Thyroid gland (tissue), 4 donors: Measurements from ENCODE around the gene PTMS. TPM values are rescaled to one million over a fixed set of nuclear protein-coding genes. Genes with fewer than 3 reads are reported as not detected.

Source experiments
- DNase-seq, 2 donors: peaks; one replicate each; pipeline ENCODE4 v3.0.0-alpha.2; 2019
- H3K27ac ChIP-seq, 3 donors: fragments of 200-600 bp; sonication (generic); 1 replicate in 2 of 3; 2 replicates in 1 of 3; pipeline ENCODE4 v1.5.1; 2016 to 2019; ENCODE audit warnings: mild to moderate bottlenecking in 1 of 3, moderate library complexity in 1 of 3
- H3K27me3 ChIP-seq: fragments of 200-600 bp; sonication (generic); one replicate; pipeline ENCODE4 v1.5.1; 2019
- H3K36me3 ChIP-seq, 2 donors: fragments of 200-600 bp; sonication (generic); one replicate each; pipeline ENCODE4 v1.5.1; 2016 to 2019
- H3K4me1 ChIP-seq, 2 donors: fragments of 200-600 bp; sonication (generic); one replicate each; pipeline ENCODE4 v1.5.1; 2017 to 2019
- H3K4me3 ChIP-seq, 3 donors: fragments of 200-600 bp; sonication (generic); replicated peaks in 1 of 3; 1 replicate in 2 of 3; 2 replicates in 1 of 3; pipeline ENCODE4 v1.5.1; 2016; ENCODE audit warnings: mild to moderate bottlenecking in 1 of 3
- H3K9me3 ChIP-seq: fragments of 200-600 bp; sonication (generic); one replicate; pipeline ENCODE4 v1.5.1; 2017
- POLR2A ChIP-seq, 2 donors: fragments of 450-650 bp; IDR thresholded peaks; one replicate each; pipeline ENCODE4 v1.6.1; 2017; ENCODE audit warnings: antibody characterized with exemption in 2 of 2, mild to moderate bottlenecking in 2 of 2, moderate library complexity in 1 of 2
- WGBS, 2 donors: methylation state at CpG; one replicate each; pipeline ENCODE4 v1.1.5; 2017; 5-methylcytosine and 5-hydroxymethylcytosine counted together
- intact Hi-C: fragments of 100-400 bp; cut with DNase I; formaldehyde crosslinking; loops from one replicate; pipeline ENCODE4 v1.15.1; 2023
- total RNA-seq, 4 donors: library from RNA; depleted of rRNA; stranded (reverse); fragments of >200 nt; gene quantifications; one replicate each; pipeline ENCODE4 v1.2.3, GENCODE V29; 2016
- TF ChIP-seq, protein P1 (sequence below), 6 experiments: fragments of 200-600 bp in 3 of 6; fragments of 450-650 bp in 3 of 6; sonication (generic) in 3 of 6; IDR thresholded peaks; one replicate each; pipeline ENCODE4 v1.5.1; 2016 to 2019; ENCODE audit warnings: antibody characterized with exemption in 6 of 6, mild to moderate bottlenecking in 2 of 6, inconsistent platforms in 1 of 6, moderate library complexity in 1 of 6

Gene PTMS
- total RNA-seq, 4 donors from 2014 or later, result 60.0 to 186 (median 103) TPM

DNA sequence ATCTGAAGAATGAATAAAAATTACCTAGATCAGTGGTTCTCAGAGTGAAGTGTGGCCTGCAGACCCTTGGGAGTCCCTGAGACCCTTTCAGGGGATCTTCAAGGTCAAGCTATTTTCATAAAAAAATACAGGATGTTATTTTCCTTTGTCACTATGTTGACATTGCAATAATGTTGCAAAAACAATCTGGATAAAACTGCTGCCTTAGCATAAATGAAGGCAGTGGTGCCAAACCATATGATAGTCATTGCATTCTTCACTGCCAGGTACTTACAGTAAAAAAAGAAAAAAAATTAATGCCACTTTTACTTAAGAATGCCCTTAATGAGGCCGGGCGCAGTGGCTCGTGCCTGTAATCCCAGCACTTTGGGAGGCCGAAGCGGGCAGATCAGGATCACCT is 21.1 kb downstream of the PTMS start:
- no peak for TF ChIP-seq POLR2A (IDR thresholded peaks at IDR 0.05)
- no peak for DNase-seq
- H3K27me3 ChIP-seq, result no peaks in the 10 kb centered on the region
- WGBS, 2 donors, result 88 to 91% methylated on average over 5 of the region's 5 CpGs
- no peaks in the 10 kb centered on the region for H3K9me3 ChIP-seq
- intact Hi-C loops, result no loop called here
- H3K36me3 ChIP-seq, result no peaks in the 10 kb centered on the region
- no peaks in the 10 kb centered on the region for H3K4me1 ChIP-seq
- no peak overlapping the region for H3K27ac ChIP-seq
- H3K4me3 ChIP-seq, result no peak overlapping the region

DNA sequence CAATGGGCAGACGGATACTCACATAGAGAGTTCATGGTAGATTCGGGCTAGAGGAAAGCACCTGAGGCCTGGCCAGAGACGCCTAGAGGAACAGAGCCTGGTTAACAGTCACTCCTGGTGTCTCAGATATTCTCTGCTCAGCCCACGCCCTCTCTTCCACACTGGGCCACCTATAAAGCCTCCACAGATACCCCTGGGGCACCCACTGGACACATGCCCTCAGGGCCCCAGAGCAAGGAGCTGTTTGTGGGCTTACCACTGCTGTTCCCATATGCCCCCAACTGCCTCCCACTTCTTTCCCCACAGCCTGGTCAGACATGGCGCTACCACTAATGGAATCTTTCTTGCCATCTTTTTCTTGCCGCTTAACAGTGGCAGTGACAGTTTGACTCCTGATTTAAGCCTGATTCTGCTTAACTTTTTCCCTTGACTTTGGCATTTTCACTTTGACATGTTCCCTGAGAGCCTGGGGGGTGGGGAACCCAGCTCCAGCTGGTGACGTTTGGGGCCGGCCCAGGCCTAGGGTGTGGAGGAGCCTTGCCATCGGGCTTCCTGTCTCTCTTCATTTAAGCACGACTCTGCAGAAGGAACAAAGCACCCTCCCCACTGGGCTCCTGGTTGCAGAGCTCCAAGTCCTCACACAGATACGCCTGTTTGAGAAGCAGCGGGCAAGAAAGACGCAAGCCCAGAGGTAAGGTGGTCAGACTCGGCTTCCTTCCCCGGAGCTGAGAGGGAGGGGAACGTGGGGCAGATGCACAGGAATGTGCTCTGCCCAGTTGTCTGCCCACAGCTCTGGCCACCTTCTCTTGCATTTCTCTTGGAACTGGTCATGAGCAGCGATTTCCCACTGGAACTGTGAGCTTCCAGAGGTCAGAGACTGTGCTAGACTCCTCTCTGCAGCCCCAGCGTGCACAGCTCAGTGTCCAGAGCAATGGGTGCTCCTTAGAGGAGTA is 23.1 kb downstream of the PTMS start, which contains the start of gene CD4:
Gene CD4, plus strand, starts transcription at position 557 of the 953 bp plus-strand sequence. CDS start 10,611 bp downstream, outside the sequence.
- H3K27ac ChIP-seq, result no peak within 1 kb of the TSS
- TF ChIP-seq, protein P1, sequence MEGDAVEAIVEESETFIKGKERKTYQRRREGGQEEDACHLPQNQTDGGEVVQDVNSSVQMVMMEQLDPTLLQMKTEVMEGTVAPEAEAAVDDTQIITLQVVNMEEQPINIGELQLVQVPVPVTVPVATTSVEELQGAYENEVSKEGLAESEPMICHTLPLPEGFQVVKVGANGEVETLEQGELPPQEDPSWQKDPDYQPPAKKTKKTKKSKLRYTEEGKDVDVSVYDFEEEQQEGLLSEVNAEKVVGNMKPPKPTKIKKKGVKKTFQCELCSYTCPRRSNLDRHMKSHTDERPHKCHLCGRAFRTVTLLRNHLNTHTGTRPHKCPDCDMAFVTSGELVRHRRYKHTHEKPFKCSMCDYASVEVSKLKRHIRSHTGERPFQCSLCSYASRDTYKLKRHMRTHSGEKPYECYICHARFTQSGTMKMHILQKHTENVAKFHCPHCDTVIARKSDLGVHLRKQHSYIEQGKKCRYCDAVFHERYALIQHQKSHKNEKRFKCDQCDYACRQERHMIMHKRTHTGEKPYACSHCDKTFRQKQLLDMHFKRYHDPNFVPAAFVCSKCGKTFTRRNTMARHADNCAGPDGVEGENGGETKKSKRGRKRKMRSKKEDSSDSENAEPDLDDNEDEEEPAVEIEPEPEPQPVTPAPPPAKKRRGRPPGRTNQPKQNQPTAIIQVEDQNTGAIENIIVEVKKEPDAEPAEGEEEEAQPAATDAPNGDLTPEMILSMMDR (IDR thresholded peaks at IDR 0.05), result no peak
- TF ChIP-seq POLR2A (IDR thresholded peaks at IDR 0.05), result no peak
- 48 to 50% methylated on average over 12 to 18 of the region's 18 CpGs for WGBS, 2 donors
- intact Hi-C loops, result no loop called here
- peak; percentile 47 to 52 for DNase-seq
- no peaks in the 10 kb centered on the region for H3K27me3 ChIP-seq
- H3K9me3 ChIP-seq, result no peaks in the 10 kb centered on the region
- H3K4me1 ChIP-seq, result no peaks in the 10 kb centered on the region
- H3K36me3 ChIP-seq, result no peaks in the 10 kb centered on the region
- no peak within 1 kb of the TSS for H3K4me3 ChIP-seq

DNA sequence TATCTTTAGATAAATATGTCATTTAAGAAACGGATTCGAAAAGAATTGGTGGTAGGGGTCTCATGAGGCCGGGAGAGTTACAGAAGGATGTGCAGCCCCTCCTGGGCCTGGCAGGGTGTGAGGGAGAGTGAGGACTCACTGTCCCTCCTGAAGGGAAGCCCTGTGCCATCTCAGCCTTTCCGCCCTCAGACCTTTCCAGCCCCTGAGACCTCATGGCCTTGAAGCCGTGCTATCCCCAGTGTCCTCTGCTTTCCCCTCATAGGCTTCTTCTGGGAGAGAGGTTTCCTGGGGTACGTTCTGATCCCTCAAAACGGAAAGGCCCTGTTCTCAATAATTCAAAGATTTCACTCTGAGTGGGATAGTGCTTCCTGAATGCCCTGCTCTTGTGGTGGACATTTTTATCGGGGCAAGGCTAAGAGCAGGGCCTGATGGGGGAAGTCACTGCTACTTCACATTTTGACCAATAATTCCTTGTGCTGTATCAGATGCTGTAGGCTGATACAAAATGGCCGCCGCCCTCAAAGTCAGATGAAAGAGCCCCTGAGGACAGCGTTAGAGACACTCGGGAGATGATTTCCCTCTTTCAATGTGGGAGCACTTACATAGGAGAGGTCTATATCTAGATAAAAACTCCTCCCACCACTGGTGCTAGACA is 24.5 kb downstream of the PTMS start:
- WGBS, 2 donors, result 88 to 93% methylated on average over 12 of the region's 12 CpGs
- H3K27me3 ChIP-seq, result no peaks in the 10 kb centered on the region
- no peaks in the 10 kb centered on the region for H3K9me3 ChIP-seq
- no peaks in the 10 kb centered on the region for H3K4me1 ChIP-seq
- no peak for DNase-seq
- H3K27ac ChIP-seq, result no peak overlapping the region
- H3K4me3 ChIP-seq, result no peak overlapping the region
- no peaks in the 10 kb centered on the region for H3K36me3 ChIP-seq
- intact Hi-C loops, result no loop called here
- TF ChIP-seq, protein P1 (IDR thresholded peaks at IDR 0.05), result no peak
- TF ChIP-seq POLR2A (IDR thresholded peaks at IDR 0.05), result no peak

DNA sequence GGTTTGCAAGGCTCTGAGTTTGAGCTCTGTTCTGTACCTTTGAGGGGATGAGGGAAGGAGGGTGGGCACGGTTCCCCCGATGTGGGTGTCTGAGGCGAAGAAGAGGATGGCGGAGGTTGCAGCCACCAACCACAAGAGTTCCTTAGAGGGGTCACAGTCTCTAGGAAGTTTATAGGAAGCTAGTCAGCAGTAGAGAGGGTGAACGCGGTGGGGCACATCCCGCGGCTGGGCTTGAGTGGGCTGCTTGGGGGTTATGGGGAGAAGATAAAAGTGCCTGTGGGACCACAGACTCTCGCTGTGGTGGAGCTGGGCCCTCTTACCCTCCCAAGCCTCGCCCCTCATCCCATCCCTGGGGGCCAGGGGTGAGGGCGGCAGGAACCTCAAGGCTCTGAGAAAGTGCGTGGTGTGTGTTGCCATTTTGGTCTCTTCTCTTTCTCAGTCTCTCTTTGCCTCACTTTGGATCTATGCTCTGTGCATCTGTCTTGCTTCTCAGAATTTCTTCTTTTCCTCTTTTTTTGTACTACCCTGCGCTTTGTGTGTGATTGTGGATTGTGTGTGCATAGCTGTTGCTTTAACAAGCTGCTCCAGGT is 25.9 kb downstream of the PTMS start:
- no peak for TF ChIP-seq POLR2A (IDR thresholded peaks at IDR 0.05)
- TF ChIP-seq, protein P1 (IDR thresholded peaks at IDR 0.05), result no peak
- WGBS, 2 donors, result 64 to 82% methylated on average over 13 of the region's 13 CpGs
- no peaks in the 10 kb centered on the region for H3K9me3 ChIP-seq
- H3K27ac ChIP-seq, result no peak overlapping the region
- H3K27me3 ChIP-seq, result no peaks in the 10 kb centered on the region
- intact Hi-C loops, result no loop called here
- no peak for DNase-seq
- H3K36me3 ChIP-seq, result no peaks in the 10 kb centered on the region
- H3K4me1 ChIP-seq, result no peaks in the 10 kb centered on the region
- H3K4me3 ChIP-seq, result no peak overlapping the region

DNA sequence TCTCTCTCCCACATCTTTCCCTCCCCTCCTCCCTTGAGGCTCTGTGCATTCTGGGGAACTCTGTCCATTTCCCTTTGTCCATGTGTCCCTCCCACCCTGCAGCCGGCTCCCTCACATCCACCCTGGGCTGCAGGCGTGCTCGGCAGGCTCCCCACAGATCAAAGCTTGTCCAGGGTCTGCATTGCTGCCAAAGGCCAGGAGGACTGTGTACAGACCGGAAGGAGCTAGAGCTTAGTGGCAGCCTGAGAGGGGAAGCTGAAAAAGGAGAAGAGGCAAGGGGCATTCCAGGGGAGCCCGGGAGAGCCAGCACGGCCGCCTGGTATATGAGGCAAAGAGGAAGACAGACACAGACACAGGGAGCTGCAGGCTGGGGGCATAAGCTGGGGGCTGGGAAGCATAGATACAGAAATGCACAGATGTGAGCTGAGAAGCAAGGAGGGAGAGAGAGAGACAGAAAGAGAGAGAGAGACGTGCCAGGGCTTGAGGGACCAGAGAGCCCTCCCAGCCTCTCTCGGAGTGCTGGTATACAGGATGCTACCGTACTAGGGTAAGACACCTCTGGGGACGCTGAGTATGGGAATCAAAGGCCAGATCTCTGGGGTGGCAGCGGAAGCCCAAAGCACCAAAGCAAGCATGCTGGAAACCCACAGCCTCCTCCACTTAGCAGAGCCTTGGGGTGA is 26.5 kb downstream of the PTMS start:
- intact Hi-C loops, result no loop called here
- 35 to 36% methylated on average over 12 of the region's 12 CpGs for WGBS, 2 donors
- Histone ChIP-seq H3K4me3 (no peak overlapping the region), H3K27ac (no peak overlapping the region), H3K27me3 (no peaks in the 10 kb centered on the region), H3K9me3 (no peaks in the 10 kb centered on the region), H3K4me1 (no peaks in the 10 kb centered on the region), H3K36me3 (no peaks in the 10 kb centered on the region)
- no peak for TF ChIP-seq POLR2A (IDR thresholded peaks at IDR 0.05)
- TF ChIP-seq, protein P1 (IDR thresholded peaks at IDR 0.05), result no peak
- DNase-seq, result no peak
